ENCODE results near the gene RAD23B.

Gene RAD23B

DNA sequence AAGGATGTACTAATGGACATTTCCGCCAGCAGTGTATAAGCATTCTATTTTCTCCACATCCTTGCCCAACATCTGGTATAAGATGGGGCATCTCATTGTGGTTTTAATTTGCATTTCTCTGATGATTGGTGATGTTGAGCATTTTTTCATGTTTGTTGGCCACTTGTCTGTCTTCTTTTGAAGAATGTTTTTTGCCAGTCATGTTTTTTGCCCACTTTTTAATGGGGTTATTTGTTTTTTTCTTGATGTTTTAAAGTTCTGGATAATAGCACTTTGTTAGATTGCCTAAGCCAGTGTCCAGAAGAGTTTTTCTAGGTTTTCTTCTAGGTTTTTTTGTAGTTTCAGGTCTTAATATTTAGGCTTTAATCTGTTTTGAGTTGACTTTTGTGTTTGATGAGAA is 31.7 kb downstream of the RAD23B start:
- Histone ChIP-seq H3K27ac (ENCODE audit: low read depth, low read length, severe bottlenecking) (no peak overlapping the region), H3K9me3 (ENCODE audit: control insufficient read depth, low read length) (no peaks in the 10 kb centered on the region), H3K4me1 (ENCODE audit: control insufficient read depth, insufficient read depth, low read length, poor library complexity, severe bottlenecking) (peaks cover 9% of the 10 kb centered on the region), H3K4me3 (ENCODE audit: extremely low read depth, insufficient read depth, low read length, poor library complexity, severe bottlenecking) (no peak overlapping the region), H3K36me3 (ENCODE audit: control insufficient read depth, insufficient read depth, low read length) (peaks cover 78% of the 10 kb centered on the region)
- WGBS, 2 experiments (ENCODE audit: insufficient coverage in 2 of 2), result no CpG with 5 or more reads among the region's 1 CpG

DNA sequence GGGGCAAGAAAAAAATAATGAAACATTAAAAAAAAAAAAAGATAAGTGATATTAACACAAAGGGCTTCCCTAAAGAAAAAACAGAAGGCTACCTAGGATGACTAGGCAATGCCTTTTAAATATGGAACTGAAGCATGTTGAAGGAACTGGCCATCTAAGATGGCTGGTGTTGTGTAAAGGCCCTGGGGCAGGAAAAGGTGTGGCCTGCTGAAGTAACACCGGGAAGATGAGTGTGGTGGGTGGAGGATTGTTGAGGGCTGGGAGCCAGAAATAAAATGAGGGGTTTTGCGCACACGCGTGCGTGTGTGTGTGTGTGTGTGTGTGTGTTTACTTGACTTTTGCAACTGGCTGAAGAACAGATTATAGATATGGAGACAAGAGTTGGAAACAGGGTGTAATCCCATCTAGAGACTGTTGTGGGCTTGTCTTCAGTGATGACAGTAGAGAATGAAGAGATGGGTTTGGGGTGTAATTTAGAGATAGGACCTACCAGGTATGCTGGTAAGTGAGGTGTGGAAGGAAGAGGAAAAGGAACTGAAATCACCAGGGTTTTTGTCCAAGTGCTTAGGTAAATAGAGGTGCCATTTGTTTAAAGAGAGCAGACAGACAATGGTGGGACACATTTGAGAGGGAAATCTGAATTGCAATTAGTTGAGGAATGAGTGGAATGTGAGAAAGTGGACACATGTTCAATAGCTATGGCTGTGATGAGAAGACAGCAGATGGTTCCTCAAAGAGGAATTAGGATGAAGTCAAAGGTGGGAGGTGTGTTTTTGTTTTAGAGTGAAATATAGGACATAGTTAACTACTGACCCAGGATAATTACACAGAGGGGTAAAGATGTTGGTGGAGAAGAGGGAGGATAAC is 33.9 kb downstream of the RAD23B start:
- Histone ChIP-seq H3K27ac (ENCODE audit: low read depth, low read length, severe bottlenecking) (no peak overlapping the region), H3K9me3 (ENCODE audit: control insufficient read depth, low read length) (no peaks in the 10 kb centered on the region), H3K4me3 (ENCODE audit: extremely low read depth, insufficient read depth, low read length, poor library complexity, severe bottlenecking) (no peak overlapping the region), H3K36me3 (ENCODE audit: control insufficient read depth, insufficient read depth, low read length) (peaks cover 81% of the 10 kb centered on the region), H3K4me1 (ENCODE audit: control insufficient read depth, insufficient read depth, low read length, poor library complexity, severe bottlenecking) (peaks cover 9% of the 10 kb centered on the region)
- 91 to 98% methylated on average over 5 of the region's 5 CpGs for WGBS, 2 experiments (ENCODE audit: insufficient coverage in 2 of 2)

- WGBS, 2 experiments (ENCODE audit: insufficient coverage in 2 of 2), result 80% methylated on average over 1 of the region's 5 CpGs; no CpG with 5 or more reads in 1 of the 2 experiments
- Histone ChIP-seq H3K27ac (ENCODE audit: low read depth, low read length, severe bottlenecking) (no peak overlapping the region), H3K36me3 (ENCODE audit: control insufficient read depth, insufficient read depth, low read length) (peaks cover 81% of the 10 kb centered on the region)
These were observed 39.6 kb downstream of the RAD23B start for GRCh38 chr9:107322643-107323042.

GRCh38 chr9:107323836-107324585 is 40.9 kb downstream of the RAD23B start:
- H3K4me3 ChIP-seq (ENCODE audit: extremely low read depth, insufficient read depth, low read length, poor library complexity, severe bottlenecking), result no peak overlapping the region
- no peaks in the 10 kb centered on the region for H3K4me1 ChIP-seq (ENCODE audit: control insufficient read depth, insufficient read depth, low read length, poor library complexity, severe bottlenecking)
- H3K9me3 ChIP-seq (ENCODE audit: control insufficient read depth, low read length), result no peaks in the 10 kb centered on the region
- WGBS, 2 experiments (ENCODE audit: insufficient coverage in 2 of 2), result 94 to 100% methylated on average over 2 of the region's 4 CpGs
- peaks cover 79% of the 10 kb centered on the region for H3K36me3 ChIP-seq (ENCODE audit: control insufficient read depth, insufficient read depth, low read length)
- H3K27ac ChIP-seq (ENCODE audit: low read depth, low read length, severe bottlenecking), result no peak overlapping the region

More at GRCh38 chr9:107322643-107323042, 39.6 kb downstream of the RAD23B start:
- Histone ChIP-seq H3K4me3 (ENCODE audit: extremely low read depth, insufficient read depth, low read length, poor library complexity, severe bottlenecking) (no peak overlapping the region), H3K4me1 (ENCODE audit: control insufficient read depth, insufficient read depth, low read length, poor library complexity, severe bottlenecking) (no peaks in the 10 kb centered on the region), H3K9me3 (ENCODE audit: control insufficient read depth, low read length) (no peaks in the 10 kb centered on the region)

DNA sequence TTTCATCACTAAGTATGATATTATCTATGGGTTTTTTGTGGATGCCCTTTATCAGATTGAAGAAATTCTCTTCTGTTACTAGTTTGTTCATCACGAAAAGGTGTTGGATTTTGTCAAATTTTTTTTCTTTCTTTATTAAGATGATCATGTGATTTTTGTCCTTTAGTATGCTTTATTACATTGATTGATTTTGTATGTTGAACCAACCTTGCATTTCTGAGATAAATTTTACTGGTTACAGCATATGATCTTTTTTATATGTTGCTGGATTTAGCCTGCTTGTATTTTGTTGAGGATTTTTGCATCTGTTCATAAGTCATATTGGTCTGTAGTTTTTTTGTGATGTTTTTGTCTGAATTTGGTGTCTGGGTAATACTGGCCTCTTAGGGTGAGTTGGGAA is 42.8 kb downstream of the RAD23B start:
- no CpG with 5 or more reads among the region's 1 CpG for WGBS, 2 experiments (ENCODE audit: insufficient coverage in 2 of 2)
- H3K9me3 ChIP-seq (ENCODE audit: control insufficient read depth, low read length), result no peaks in the 10 kb centered on the region
- no peaks in the 10 kb centered on the region for H3K4me1 ChIP-seq (ENCODE audit: control insufficient read depth, insufficient read depth, low read length, poor library complexity, severe bottlenecking)
- H3K4me3 ChIP-seq (ENCODE audit: extremely low read depth, insufficient read depth, low read length, poor library complexity, severe bottlenecking), result no peak overlapping the region
- peaks cover 85% of the 10 kb centered on the region for H3K36me3 ChIP-seq (ENCODE audit: control insufficient read depth, insufficient read depth, low read length)
- no peak overlapping the region for H3K27ac ChIP-seq (ENCODE audit: low read depth, low read length, severe bottlenecking)

GRCh38 chr9:107328510-107328909 is 45.4 kb downstream of the RAD23B start:
- 98% methylated on average over 4 of the region's 7 CpGs; no CpG with 5 or more reads in 1 of the 2 experiments for WGBS, 2 experiments (ENCODE audit: insufficient coverage in 2 of 2)
- H3K4me3 ChIP-seq (ENCODE audit: extremely low read depth, insufficient read depth, low read length, poor library complexity, severe bottlenecking), result no peak overlapping the region
- no peaks in the 10 kb centered on the region for H3K4me1 ChIP-seq (ENCODE audit: control insufficient read depth, insufficient read depth, low read length, poor library complexity, severe bottlenecking)
- H3K9me3 ChIP-seq (ENCODE audit: control insufficient read depth, low read length), result no peaks in the 10 kb centered on the region
- peaks cover 87% of the 10 kb centered on the region for H3K36me3 ChIP-seq (ENCODE audit: control insufficient read depth, insufficient read depth, low read length)
- no peak overlapping the region for H3K27ac ChIP-seq (ENCODE audit: low read depth, low read length, severe bottlenecking)

DNA sequence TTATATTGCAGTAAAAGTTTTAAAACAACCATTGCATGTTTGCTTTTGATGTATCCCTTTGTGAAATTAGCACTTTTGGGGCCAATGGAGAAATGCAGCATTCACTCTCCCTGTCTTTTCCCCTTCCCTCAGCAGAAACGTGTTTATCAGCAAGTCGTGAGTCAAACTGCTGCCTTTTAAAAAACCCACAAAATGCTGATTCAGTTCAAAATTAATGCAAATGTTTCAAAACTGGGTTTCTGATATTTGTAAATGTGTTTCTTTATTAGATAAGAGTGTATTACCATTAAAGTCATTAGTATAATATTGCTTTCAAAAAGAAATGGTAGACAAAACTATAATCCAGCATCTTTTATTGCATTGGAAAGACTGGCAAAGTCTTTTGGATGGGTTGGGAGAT is 47.3 kb downstream of the RAD23B start:
- no CpG with 5 or more reads among the region's 2 CpGs for WGBS, 2 experiments (ENCODE audit: insufficient coverage in 2 of 2)
- H3K4me3 ChIP-seq (ENCODE audit: extremely low read depth, insufficient read depth, low read length, poor library complexity, severe bottlenecking), result no peak overlapping the region
- peaks cover 88% of the 10 kb centered on the region for H3K36me3 ChIP-seq (ENCODE audit: control insufficient read depth, insufficient read depth, low read length)
- no peaks in the 10 kb centered on the region for H3K4me1 ChIP-seq (ENCODE audit: control insufficient read depth, insufficient read depth, low read length, poor library complexity, severe bottlenecking)
- no peaks in the 10 kb centered on the region for H3K9me3 ChIP-seq (ENCODE audit: control insufficient read depth, low read length)
- no peak overlapping the region for H3K27ac ChIP-seq (ENCODE audit: low read depth, low read length, severe bottlenecking)

DNA sequence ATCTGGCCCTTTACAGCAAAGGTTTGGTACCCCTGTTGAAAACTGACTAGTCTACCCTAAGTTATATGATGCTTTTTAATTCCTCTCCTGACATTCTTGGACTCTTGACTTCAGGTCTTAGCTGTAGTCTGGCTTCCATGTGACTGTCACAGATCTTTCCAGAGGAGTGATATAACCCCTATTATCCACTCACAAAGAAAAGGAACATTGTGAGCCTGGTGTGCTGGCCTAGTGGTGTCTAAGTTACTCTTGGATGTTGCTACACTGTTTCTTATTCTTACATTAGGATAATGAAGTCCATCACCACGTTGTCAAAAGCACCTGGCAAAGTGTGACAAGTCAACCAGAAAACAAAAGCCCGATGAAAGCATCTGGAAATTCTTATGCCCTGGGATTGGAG is 49.8 kb downstream of the RAD23B start:
- Histone ChIP-seq H3K27ac (ENCODE audit: low read depth, low read length, severe bottlenecking) (no peak overlapping the region), H3K9me3 (ENCODE audit: control insufficient read depth, low read length) (no peaks in the 10 kb centered on the region), H3K36me3 (ENCODE audit: control insufficient read depth, insufficient read depth, low read length) (peaks cover 89% of the 10 kb centered on the region), H3K4me3 (ENCODE audit: extremely low read depth, insufficient read depth, low read length, poor library complexity, severe bottlenecking) (no peak overlapping the region), H3K4me1 (ENCODE audit: control insufficient read depth, insufficient read depth, low read length, poor library complexity, severe bottlenecking) (no peaks in the 10 kb centered on the region)
- 100% methylated on average over 1 to 2 of the region's 2 CpGs for WGBS, 2 experiments (ENCODE audit: insufficient coverage in 2 of 2)

DNA sequence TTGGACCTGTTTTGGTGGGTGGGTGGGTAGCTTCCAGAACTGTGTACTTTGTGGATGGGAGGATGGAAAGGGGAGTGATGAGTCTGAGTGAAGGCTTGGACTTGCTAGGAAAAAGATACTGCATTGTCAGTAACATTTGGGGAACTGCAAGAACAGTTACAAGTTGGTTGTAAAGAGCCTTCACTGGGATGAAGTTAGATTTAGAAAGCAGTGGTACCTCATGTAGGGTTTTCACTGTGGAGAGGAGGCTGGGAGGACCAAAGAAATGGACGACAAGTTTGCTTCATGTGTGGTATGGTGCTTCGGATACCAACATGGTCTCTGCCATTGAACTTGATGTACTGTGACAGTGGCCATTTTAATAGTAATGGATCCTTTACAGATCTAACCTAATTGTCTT is 50.3 kb downstream of the RAD23B start:
- Histone ChIP-seq H3K36me3 (ENCODE audit: control insufficient read depth, insufficient read depth, low read length) (peaks cover 89% of the 10 kb centered on the region), H3K4me3 (ENCODE audit: extremely low read depth, insufficient read depth, low read length, poor library complexity, severe bottlenecking) (no peak overlapping the region), H3K4me1 (ENCODE audit: control insufficient read depth, insufficient read depth, low read length, poor library complexity, severe bottlenecking) (no peaks in the 10 kb centered on the region), H3K27ac (ENCODE audit: low read depth, low read length, severe bottlenecking) (no peak overlapping the region), H3K9me3 (ENCODE audit: control insufficient read depth, low read length) (no peaks in the 10 kb centered on the region)
- 100% methylated on average over 1 to 2 of the region's 2 CpGs for WGBS, 2 experiments (ENCODE audit: insufficient coverage in 2 of 2)

- Histone ChIP-seq H3K4me3 (ENCODE audit: extremely low read depth, insufficient read depth, low read length, poor library complexity, severe bottlenecking) (no peak overlapping the region), H3K4me1 (ENCODE audit: control insufficient read depth, insufficient read depth, low read length, poor library complexity, severe bottlenecking) (no peaks in the 10 kb centered on the region), H3K27ac (ENCODE audit: low read depth, low read length, severe bottlenecking) (no peak overlapping the region), H3K36me3 (ENCODE audit: control insufficient read depth, insufficient read depth, low read length) (peaks cover 88% of the 10 kb centered on the region), H3K9me3 (ENCODE audit: control insufficient read depth, low read length) (no peaks in the 10 kb centered on the region)
- 100% methylated on average over 2 to 3 of the region's 4 CpGs for WGBS, 2 experiments (ENCODE audit: insufficient coverage in 2 of 2)
These were observed 51.2 kb downstream of the RAD23B start for GRCh38 chr9:107334103-107334776.

Data from mesodermal cell (in vitro differentiated cells).